Transverse colon (tissue), 3 donors: ENCODE measurements around the gene ZP3.
"Not testable (repeated sequence)": the region's sequence is repeated elsewhere in the genome, so short reads cannot be mapped to it uniquely, and the experiment has no call there.

Experiments used
- POLR2A ChIP-seq: fragments of 450-650 bp; IDR thresholded peaks from one replicate; pipeline ENCODE4 v1.6.1; 2016; ENCODE audit warnings: antibody characterized with exemption, mild to moderate bottlenecking, moderate library complexity
- POLR2AphosphoS5 ChIP-seq, 3 donors: sonication (generic); formaldehyde crosslinking; IDR thresholded peaks; one replicate each; pipeline ENCODE4 v1.6.1; 2016; ENCODE audit warnings: antibody characterized with exemption in 3 of 3

DNA sequence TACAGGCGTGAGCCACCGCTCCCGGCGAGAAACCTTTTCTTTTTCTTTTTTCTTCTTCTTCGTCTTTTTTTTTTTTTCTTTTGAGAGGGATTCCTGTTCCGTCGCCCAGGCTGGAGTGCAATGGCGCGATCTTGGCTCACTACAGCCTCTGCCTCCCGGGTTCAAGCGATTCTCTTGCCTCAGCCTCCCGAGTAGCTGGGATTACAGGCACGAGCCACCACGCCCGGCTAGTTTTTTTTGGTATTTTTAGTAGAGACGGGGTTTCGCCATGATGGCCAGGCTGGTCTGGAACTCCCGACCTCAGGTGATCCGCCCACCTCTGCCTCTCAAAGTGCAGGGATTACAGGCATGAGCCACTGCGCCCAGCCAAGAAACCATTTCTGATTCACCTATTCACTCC is 36.0 kb downstream of the ZP3 start:
- not testable (repeated sequence) for TF ChIP-seq POLR2AphosphoS5 (IDR thresholded peaks at IDR 0.05); POLR2A
